SK-N-SH (cell line): ENCODE results near the gene FAAP20. TPM values are rescaled to one million over a fixed set of nuclear protein-coding genes. Genes with fewer than 3 reads are reported as not detected.

Experiments
- CTCF ChIA-PET: fragments of 300-600, 350-600 bp; formaldehyde crosslinking; extraction: SDS; loops from one replicate; lab custom pipeline; 2021; lab: Yijun Ruan, JAX
- POLR2A ChIA-PET: fragments of 350-600 bp; sonication (Branson Sonifier 250); formaldehyde crosslinking; extraction: SDS; loops from one replicate; lab custom pipeline; 2020; ENCODE audit warnings: antibody characterized with exemption, inconsistent platforms; lab: Yijun Ruan, JAX
- DNase-seq: peaks from one replicate; pipeline ENCODE4 v3.0.0; 2012
- H2AFZ ChIP-seq: fragments of 200-600 bp; sonication (generic); 2 replicates; pipeline ENCODE4 v1.8.1; 2016; ENCODE audit warnings: antibody characterized with exemption, mild to moderate bottlenecking, low read depth
- H3F3A ChIP-seq: fragments of 200-600 bp; sonication (generic); replicated peaks from 2 replicates; pipeline ENCODE3; 2016; ENCODE audit warnings: antibody characterized with exemption, mild to moderate bottlenecking; ENCODE audit not compliant: insufficient read depth
- H3K27ac ChIP-seq, 2 experiments: fragments of 200-500 bp in 1 of 2; fragments of 200-600 bp in 1 of 2; sonication (Bioruptor generic) in 1 of 2; sonication (generic), shearing (Covaris generic) in 1 of 2; 2 replicates each; pipeline versions ENCODE4 v1.5.1 to v1.6.1; 2014 to 2016; ENCODE audit warnings: low read depth in 2 of 2, inconsistent platforms in 1 of 2, low read length in 1 of 2, mild to moderate bottlenecking in 1 of 2, mixed read lengths in 1 of 2
- H3K27me3 ChIP-seq: fragments of 200-600 bp; sonication (generic), shearing (Covaris generic); 2 replicates; pipeline ENCODE4 v1.6.1; 2016; ENCODE audit warnings: mixed run types; ENCODE audit not compliant: insufficient read depth
- H3K36me3 ChIP-seq, 2 experiments: fragments of 200-500 bp in 1 of 2; fragments of 200-600 bp in 1 of 2; sonication (Bioruptor generic) in 1 of 2; sonication (generic) in 1 of 2; replicated peaks in 1 of 2; 2 replicates each; pipeline versions ENCODE3 to v1.5.1; 2014 to 2016; ENCODE audit warnings: low read length in 1 of 2, mild to moderate bottlenecking in 1 of 2; ENCODE audit not compliant: insufficient read depth in 2 of 2, control insufficient read depth in 1 of 2
- H3K4me1 ChIP-seq, 2 experiments: fragments of 200-500 bp in 1 of 2; fragments of 200-600 bp in 1 of 2; sonication (Bioruptor generic) in 1 of 2; sonication (generic), shearing (Covaris generic) in 1 of 2; 2 replicates each; pipeline versions ENCODE4 v1.5.1 to v1.6.1; 2014 to 2016; ENCODE audit warnings: low read depth in 1 of 2, low read length in 1 of 2, mixed run types in 1 of 2; ENCODE audit not compliant: insufficient read depth in 2 of 2, control insufficient read depth in 1 of 2
- H3K4me2 ChIP-seq: fragments of 200-600 bp; sonication (generic), shearing (Covaris generic); 2 replicates; pipeline ENCODE4 v1.6.1; 2017; ENCODE audit warnings: mixed run types
- H3K4me3 ChIP-seq, 2 experiments: fragments of 200-500 bp in 1 of 2; fragments of 200-600 bp in 1 of 2; sonication (Bioruptor generic) in 1 of 2; sonication (generic), shearing (Covaris generic) in 1 of 2; 2 replicates each; pipeline versions ENCODE4 v1.5.1 to v1.8.1; 2014 to 2016; ENCODE audit warnings: low read depth in 2 of 2, inconsistent platforms in 1 of 2, low read length in 1 of 2, mild to moderate bottlenecking in 1 of 2, mixed read lengths in 1 of 2, moderate library complexity in 1 of 2
- H3K79me2 ChIP-seq: fragments of 200-600 bp; sonication (generic); 2 replicates; pipeline ENCODE4 v1.8.1; 2017; ENCODE audit warnings: mild to moderate bottlenecking; ENCODE audit not compliant: insufficient read depth
- H3K9ac ChIP-seq: fragments of 200-600 bp; sonication (generic); 2 replicates; pipeline ENCODE4 v1.6.1; 2017; ENCODE audit warnings: mixed run types
- H3K9me2 ChIP-seq: fragments of 200-600 bp; sonication (generic); 2 replicates; pipeline ENCODE4 v1.6.1; 2017; ENCODE audit warnings: mixed run types
- H3K9me3 ChIP-seq: fragments of 200-600 bp; sonication (generic); 2 replicates; pipeline ENCODE4 v1.6.1; 2017; ENCODE audit warnings: mixed run types, mild to moderate bottlenecking, moderate library complexity
- H4K20me1 ChIP-seq: fragments of 200-600 bp; sonication (generic); 2 replicates; pipeline ENCODE4 v1.6.1; 2017; ENCODE audit warnings: mild to moderate bottlenecking, mixed run types; ENCODE audit not compliant: insufficient read depth
- ELF1 ChIP-seq: IDR thresholded peaks from 2 replicates; pipeline ENCODE4 v1.4.0; 2012
- EP300 ChIP-seq, 2 experiments: IDR thresholded peaks; 2 replicates each; pipeline versions ENCODE4 v1.4.0 to v1.6.1; 2012; ENCODE audit warnings: borderline replicate concordance in 1 of 2, low read depth in 1 of 2, low read length in 1 of 2
- EZH2phosphoT487 ChIP-seq: fragments of 200-600 bp; sonication (generic); IDR thresholded peaks from 2 replicates; pipeline ENCODE4 v1.6.1; 2017; ENCODE audit warnings: low read depth, mixed run types, mild to moderate bottlenecking, antibody characterized with exemption, moderate library complexity, borderline replicate concordance
- FOXJ3 ChIP-seq: sonication (generic); formaldehyde crosslinking; IDR thresholded peaks from 2 replicates; pipeline ENCODE4 v1.5.1; 2020; ENCODE audit warnings: mild to moderate bottlenecking, missing genetic modification reagents
- NRF1 ChIP-seq: IDR thresholded peaks from 2 replicates; pipeline ENCODE4 v1.6.1; 2012; ENCODE audit warnings: low read depth, mild to moderate bottlenecking, low read length
- SIN3A ChIP-seq: IDR thresholded peaks from 2 replicates; pipeline ENCODE4 v1.6.1; 2012; ENCODE audit warnings: low read depth, mild to moderate bottlenecking, low read length, moderate library complexity, borderline replicate concordance
- WGBS: methylation state at CpG from one replicate; pipeline ENCODE4 v1.1.6; 2017; ENCODE audit warnings: low lambda C conversion rate; 5-methylcytosine and 5-hydroxymethylcytosine counted together
- polyA plus RNA-seq, 3 experiments: library from polyadenylated mRNA; depleted of rRNA; stranded (reverse); fragments of >200 nt; gene quantifications; 2 replicates each; pipeline ENCODE4 v1.2.3, GENCODE V29; 2012
- TF ChIP-seq, protein P1 (sequence below): IDR thresholded peaks from 2 replicates; pipeline ENCODE4 v1.6.1; 2012; ENCODE audit warnings: mild to moderate bottlenecking, low read depth, low read length, moderate library complexity

FAAP20 gene
- polyA plus RNA-seq, 1 of the 3 experiments (the other 2 are of a cell fraction), result 58.3 TPM

DNA sequence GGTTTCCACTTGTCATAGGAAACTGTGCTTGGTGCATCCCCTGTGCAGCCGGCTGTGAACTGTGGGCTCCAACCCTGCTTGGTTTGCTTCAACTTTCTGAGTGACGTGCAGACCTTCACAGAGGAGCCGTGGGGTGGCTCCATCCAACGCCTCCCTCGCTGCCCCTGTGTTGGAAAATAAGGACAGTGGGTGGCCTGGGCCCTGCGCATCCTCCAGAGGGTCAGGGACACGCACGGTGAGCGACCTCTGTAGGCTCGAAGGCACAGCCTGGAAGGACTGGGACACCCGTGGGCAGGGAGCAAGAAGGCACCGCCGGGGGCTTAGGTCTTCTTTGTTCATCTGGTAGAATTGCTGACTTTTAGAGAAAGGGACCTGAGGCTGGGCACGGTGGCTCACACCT lies 6.5 kb upstream of the FAAP20 start (continued):
- TF ChIP-seq, protein P1, sequence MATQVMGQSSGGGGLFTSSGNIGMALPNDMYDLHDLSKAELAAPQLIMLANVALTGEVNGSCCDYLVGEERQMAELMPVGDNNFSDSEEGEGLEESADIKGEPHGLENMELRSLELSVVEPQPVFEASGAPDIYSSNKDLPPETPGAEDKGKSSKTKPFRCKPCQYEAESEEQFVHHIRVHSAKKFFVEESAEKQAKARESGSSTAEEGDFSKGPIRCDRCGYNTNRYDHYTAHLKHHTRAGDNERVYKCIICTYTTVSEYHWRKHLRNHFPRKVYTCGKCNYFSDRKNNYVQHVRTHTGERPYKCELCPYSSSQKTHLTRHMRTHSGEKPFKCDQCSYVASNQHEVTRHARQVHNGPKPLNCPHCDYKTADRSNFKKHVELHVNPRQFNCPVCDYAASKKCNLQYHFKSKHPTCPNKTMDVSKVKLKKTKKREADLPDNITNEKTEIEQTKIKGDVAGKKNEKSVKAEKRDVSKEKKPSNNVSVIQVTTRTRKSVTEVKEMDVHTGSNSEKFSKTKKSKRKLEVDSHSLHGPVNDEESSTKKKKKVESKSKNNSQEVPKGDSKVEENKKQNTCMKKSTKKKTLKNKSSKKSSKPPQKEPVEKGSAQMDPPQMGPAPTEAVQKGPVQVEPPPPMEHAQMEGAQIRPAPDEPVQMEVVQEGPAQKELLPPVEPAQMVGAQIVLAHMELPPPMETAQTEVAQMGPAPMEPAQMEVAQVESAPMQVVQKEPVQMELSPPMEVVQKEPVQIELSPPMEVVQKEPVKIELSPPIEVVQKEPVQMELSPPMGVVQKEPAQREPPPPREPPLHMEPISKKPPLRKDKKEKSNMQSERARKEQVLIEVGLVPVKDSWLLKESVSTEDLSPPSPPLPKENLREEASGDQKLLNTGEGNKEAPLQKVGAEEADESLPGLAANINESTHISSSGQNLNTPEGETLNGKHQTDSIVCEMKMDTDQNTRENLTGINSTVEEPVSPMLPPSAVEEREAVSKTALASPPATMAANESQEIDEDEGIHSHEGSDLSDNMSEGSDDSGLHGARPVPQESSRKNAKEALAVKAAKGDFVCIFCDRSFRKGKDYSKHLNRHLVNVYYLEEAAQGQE, result no peak
- TF ChIP-seq, all 33 proteins: peak for 0

DNA sequence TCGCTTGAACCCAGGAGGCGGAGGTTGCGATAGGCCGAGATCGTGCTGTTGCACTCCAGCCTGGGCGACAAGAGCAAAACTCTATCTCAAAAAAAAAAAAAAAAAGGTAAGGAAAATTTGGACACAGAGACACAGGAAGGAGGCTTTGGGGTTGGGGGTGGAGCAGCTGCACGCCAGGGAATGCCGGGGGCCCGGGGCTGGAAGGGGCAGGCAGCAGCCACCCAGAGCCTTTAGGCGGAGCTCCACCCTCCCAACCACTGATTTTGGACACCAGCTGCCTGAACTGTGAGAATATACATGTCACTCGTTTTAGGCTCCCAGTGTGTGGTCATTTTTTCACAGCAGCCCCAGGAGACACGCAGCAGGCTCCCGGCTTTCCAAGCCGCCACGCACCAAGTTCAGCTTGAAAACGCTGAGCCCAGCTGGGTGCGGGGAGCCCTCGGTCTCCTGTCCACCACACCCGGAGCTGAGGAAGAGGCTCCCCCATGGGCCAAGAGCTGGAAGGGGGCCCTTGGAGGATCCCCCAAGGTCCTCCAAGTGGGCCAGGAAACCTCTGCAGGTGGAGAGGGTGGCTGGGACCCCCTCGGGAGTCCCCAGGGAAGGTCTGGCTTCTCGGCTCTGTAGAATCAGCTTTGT lies 5.9 kb upstream of the FAAP20 start:
- WGBS, result 88% methylated on average over 14 of the region's 21 CpGs
- Histone ChIP-seq H3K27me3 (no peaks in the 10 kb centered on the region), H3K9me2 (no peaks in the 10 kb centered on the region), H3K4me3 (no peak overlapping the region), H3K9me3 (no peaks in the 10 kb centered on the region), H3F3A (no peaks in the 10 kb centered on the region), H3K36me3 (no peaks in the 10 kb centered on the region), H4K20me1 (no peaks in the 10 kb centered on the region), H3K9ac (no peak overlapping the region), H3K79me2 (no peaks in the 10 kb centered on the region), H2AFZ (no peak overlapping the region), H3K4me2 (no peak overlapping the region), H3K4me1 (peaks cover under 1 to 25% of the 10 kb centered on the region in 2 experiments; a peak in 1 of 4 replicates), H3K27ac (no peak overlapping the region)
- TF ChIP-seq NRF1 (no peak), ELF1 (no peak), EZH2phosphoT487 (no peak), FOXJ3 (no peak), SIN3A (no peak), EP300 (IDR thresholded peaks at IDR 0.05; ENCODE audit: borderline replicate concordance in 1 of 2, low read depth in 1 of 2, low read length in 1 of 2) (no peak)
- TF ChIP-seq, protein P1, result no peak
- POLR2A ChIA-PET, result no interaction called here
- DNase-seq, result no peak
- CTCF ChIA-PET, result interaction anchor here (0.9 to 11.4 kb wide), 4 partner anchors 40 to 187 kb away, joined by 3 to 292 read pairs (median 4); no protein-coding TSS in a partner anchor
